ENCODE measurements around the gene LNX1. TPM values are rescaled to one million over a fixed set of nuclear protein-coding genes. Genes with fewer than 3 reads are reported as not detected.

The LNX1 gene
- total and polyA plus RNA-seq, 9 donors, result 0.35 to 4.4 (median 1.5) TPM

DNA sequence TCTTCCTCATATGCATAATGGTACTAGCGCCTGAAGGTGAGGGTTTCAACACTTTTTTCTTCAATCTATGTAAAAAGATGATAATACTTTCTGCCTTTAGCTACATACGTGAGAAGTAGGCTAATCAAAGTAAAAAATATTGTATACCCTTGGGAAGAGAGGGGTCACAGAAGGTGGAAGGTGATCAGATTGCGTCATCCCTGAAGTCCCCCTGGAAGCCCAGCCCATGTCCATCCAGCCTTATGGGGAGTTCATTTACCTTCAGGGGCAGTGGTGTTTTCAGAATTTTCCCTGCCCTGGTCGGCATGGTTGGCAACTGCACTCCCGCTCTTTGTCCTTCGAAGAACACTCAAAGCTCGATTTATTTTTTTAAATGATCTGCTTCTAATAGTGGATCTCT lies 84.2 kb downstream of the LNX1 start:
- H3K4me1 ChIP-seq (ENCODE audit: insufficient read depth), result no peaks in the 10 kb centered on the region
- H3K27me3 ChIP-seq, result no peaks in the 10 kb centered on the region
- no peak for TF ChIP-seq EP300 (IDR thresholded peaks at IDR 0.05)
- TF ChIP-seq POLR2A (IDR thresholded peaks at IDR 0.05), result no peak
- TF ChIP-seq, protein P1, sequence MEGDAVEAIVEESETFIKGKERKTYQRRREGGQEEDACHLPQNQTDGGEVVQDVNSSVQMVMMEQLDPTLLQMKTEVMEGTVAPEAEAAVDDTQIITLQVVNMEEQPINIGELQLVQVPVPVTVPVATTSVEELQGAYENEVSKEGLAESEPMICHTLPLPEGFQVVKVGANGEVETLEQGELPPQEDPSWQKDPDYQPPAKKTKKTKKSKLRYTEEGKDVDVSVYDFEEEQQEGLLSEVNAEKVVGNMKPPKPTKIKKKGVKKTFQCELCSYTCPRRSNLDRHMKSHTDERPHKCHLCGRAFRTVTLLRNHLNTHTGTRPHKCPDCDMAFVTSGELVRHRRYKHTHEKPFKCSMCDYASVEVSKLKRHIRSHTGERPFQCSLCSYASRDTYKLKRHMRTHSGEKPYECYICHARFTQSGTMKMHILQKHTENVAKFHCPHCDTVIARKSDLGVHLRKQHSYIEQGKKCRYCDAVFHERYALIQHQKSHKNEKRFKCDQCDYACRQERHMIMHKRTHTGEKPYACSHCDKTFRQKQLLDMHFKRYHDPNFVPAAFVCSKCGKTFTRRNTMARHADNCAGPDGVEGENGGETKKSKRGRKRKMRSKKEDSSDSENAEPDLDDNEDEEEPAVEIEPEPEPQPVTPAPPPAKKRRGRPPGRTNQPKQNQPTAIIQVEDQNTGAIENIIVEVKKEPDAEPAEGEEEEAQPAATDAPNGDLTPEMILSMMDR (IDR thresholded peaks at IDR 0.05), result no peak
- no peak overlapping the region for H3K27ac ChIP-seq
- H3K4me3 ChIP-seq, result no peak overlapping the region
- no peaks in the 10 kb centered on the region for H3K36me3 ChIP-seq
- H3K9me3 ChIP-seq, result no peaks in the 10 kb centered on the region
- DNase-seq, result no peak
- intact Hi-C loops (cut with DNase I), result no loop called here
- WGBS, 3 donors, result 94 to 96% (median 96%) methylated on average over 7 of the region's 7 CpGs

GRCh38 chr4:53505947-53506346 lies 85.3 kb downstream of the LNX1 start:
- H3K27ac ChIP-seq, result no peak overlapping the region
- H3K4me1 ChIP-seq (ENCODE audit: insufficient read depth), result no peaks in the 10 kb centered on the region
- TF ChIP-seq POLR2A (IDR thresholded peaks at IDR 0.05) (no peak), EP300 (IDR thresholded peaks at IDR 0.05) (no peak)
- TF ChIP-seq, protein P1 (IDR thresholded peaks at IDR 0.05), result no peak
- H3K27me3 ChIP-seq, result no peaks in the 10 kb centered on the region
- DNase-seq, result no peak
- no peaks in the 10 kb centered on the region for H3K9me3 ChIP-seq
- intact Hi-C loops (cut with DNase I), result no loop called here
- 92 to 95% (median 92%) methylated on average over 2 of the region's 2 CpGs for WGBS, 3 donors
- H3K4me3 ChIP-seq, result no peak overlapping the region
- no peaks in the 10 kb centered on the region for H3K36me3 ChIP-seq

- 47 to 64% (median 51%) methylated on average over 1 of the region's 1 CpG for WGBS, 3 donors
- peaks cover 9% of the 10 kb centered on the region for H3K4me1 ChIP-seq (ENCODE audit: insufficient read depth)
- no peak for DNase-seq
- H3K36me3 ChIP-seq, result no peaks in the 10 kb centered on the region
- no peaks in the 10 kb centered on the region for H3K27me3 ChIP-seq
- no peak for TF ChIP-seq EP300 (IDR thresholded peaks at IDR 0.05)
- TF ChIP-seq, protein P1 (IDR thresholded peaks at IDR 0.05), result no peak
- TF ChIP-seq POLR2A (IDR thresholded peaks at IDR 0.05), result no peak
- no peak overlapping the region for H3K27ac ChIP-seq
- H3K4me3 ChIP-seq, result no peak overlapping the region
- intact Hi-C loops (cut with DNase I), result no loop called here
- H3K9me3 ChIP-seq, result no peaks in the 10 kb centered on the region
Observed at GRCh38 chr4:53502094-53502493, 89.2 kb downstream of the LNX1 start.

GRCh38 chr4:53501561-53501960 lies 89.7 kb downstream of the LNX1 start:
- Histone ChIP-seq H3K27ac (no peak overlapping the region), H3K9me3 (no peaks in the 10 kb centered on the region), H3K4me1 (ENCODE audit: insufficient read depth) (peaks cover 13% of the 10 kb centered on the region), H3K27me3 (no peaks in the 10 kb centered on the region), H3K4me3 (no peak overlapping the region), H3K36me3 (no peaks in the 10 kb centered on the region)
- 96 to 99% (median 97%) methylated on average over 4 of the region's 4 CpGs for WGBS, 3 donors
- no peak for TF ChIP-seq EP300 (IDR thresholded peaks at IDR 0.05)
- TF ChIP-seq POLR2A (IDR thresholded peaks at IDR 0.05), result no peak
- TF ChIP-seq, protein P1 (IDR thresholded peaks at IDR 0.05), result no peak
- intact Hi-C loops (cut with DNase I), result no loop called here
- no peak for DNase-seq
